Measurements from ENCODE around the gene USH1C. TPM values are rescaled to one million over a fixed set of nuclear protein-coding genes. Genes with fewer than 3 reads are reported as not detected.

Gene USH1C
- total and polyA plus RNA-seq, 9 of the 15 experiments (the other 6 are each of a cell fraction or from before 2014, with no cell fraction given), result 0.04 TPM; not detected in 8

- TF ChIP-seq ZBTB11 (CRISPR knock-in tag; IDR thresholded peaks at IDR 0.05), result no peak
Measured at GRCh38 chr11:17519061-17519885, 24.9 kb downstream of the USH1C start (continued).

- no peak for TF ChIP-seq CAMTA2 (CRISPR knock-in tag; conservative IDR thresholded peaks at IDR 0.05)
- no peak for TF ChIP-seq CBX5 (IDR thresholded peaks at IDR 0.05; ENCODE audit: borderline replicate concordance, low read depth)
- no peak for TF ChIP-seq DEAF1 (CRISPR knock-in tag; IDR thresholded peaks at IDR 0.05)
- no peak for TF ChIP-seq ZNF311 (CRISPR knock-in tag; IDR thresholded peaks at IDR 0.05)
- no peak for TF ChIP-seq RBM34 (IDR thresholded peaks at IDR 0.05; ENCODE audit: borderline replicate concordance, insufficient read depth, low read length)
- no peak for TF ChIP-seq ESRRB (CRISPR knock-in tag; IDR thresholded peaks at IDR 0.05; ENCODE audit: borderline replicate concordance)
- TF ChIP-seq ZNF778 (CRISPR knock-in tag; IDR thresholded peaks at IDR 0.05), result no peak
- no peak for TF ChIP-seq ZBTB5 (IDR thresholded peaks at IDR 0.05)
- H3K9me1 ChIP-seq (ENCODE audit: control insufficient read depth, insufficient read depth, low read length), result no peaks in the 10 kb centered on the region
- no peak for ATAC-seq
- H3K79me2 ChIP-seq (ENCODE audit: control insufficient read depth, insufficient read depth, low read length), result no peaks in the 10 kb centered on the region
- WGBS (ENCODE audit: insufficient coverage, low coverage, missing lambda C conversion rate), result 0% methylated on average over 2 of the region's 2 CpGs
- H3K4me1 ChIP-seq (replicated peaks in 1 of 2; ENCODE audit: control insufficient read depth in 2 of 2, insufficient read depth in 2 of 2, low read length in 2 of 2), result no peaks in the 10 kb centered on the region
- BruUV-seq (replicated peaks), result no TSS peak
- H3K4me3 ChIP-seq, result no peak overlapping the region
- H4K20me1 ChIP-seq (replicated peaks; ENCODE audit: control insufficient read depth, insufficient read depth, low read length), result no peaks in the 10 kb centered on the region; the same call in 1 of the 2 replicates
- H3K27me3 ChIP-seq (ENCODE audit: control insufficient read depth in 2 of 2, insufficient read depth in 2 of 2, low read length in 2 of 2), result peaks cover 19 to 66% of the 10 kb centered on the region in 2 experiments; a peak in 3 of 5 replicates
- ChIA-PET CTCF (ENCODE audit: low intra/inter-chr PET ratio) (no interaction called here), POLR2A (interaction anchor here (0.5 kb wide), 1 partner anchor 39 kb away, joined by 4 read pairs; no protein-coding TSS in a partner anchor)
- H3K36me3 ChIP-seq (ENCODE audit: control insufficient read depth, insufficient read depth, low read length), result no peaks in the 10 kb centered on the region
- in situ Hi-C loops (cut with MboI), result no loop called here
- no peak overlapping the region for H3K27ac ChIP-seq (ENCODE audit: extremely low read depth, low read depth, low read length)
- FAIRE-seq, result no peak
- intact Hi-C loops (cut with micrococcal nuclease), result no loop called here
- no peak overlapping the region for H2AFZ ChIP-seq (ENCODE audit: low read depth, low read length)
- no peaks in the 10 kb centered on the region for H3K9me3 ChIP-seq (replicated peaks; ENCODE audit: control insufficient read depth, insufficient read depth, low read depth, low read length)
- H3K9ac ChIP-seq (ENCODE audit: insufficient read depth in 1 of 2, low read depth in 2 of 2, low read length in 2 of 2), result no peak overlapping the region
- DNase-seq (ENCODE audit: extremely low read depth in 1 of 4, low spot score in 3 of 4), result no peak
- H3K4me2 ChIP-seq (ENCODE audit: insufficient read depth, low read length), result no peak overlapping the region
Measured at GRCh38 chr11:17518366-17518765, 25.9 kb downstream of the USH1C start.
